ENCODE data around the gene SETBP1.
"Not testable (repeated sequence)": the region's sequence is repeated elsewhere in the genome, so short reads cannot be mapped to it uniquely, and the experiment has no call there.

Gene SETBP1

GRCh38 chr18:44799382-44799906, 118.8 kb downstream of the SETBP1 start:
- Histone ChIP-seq H3K9ac (no peak overlapping the region), H3K36me3 (peaks cover 0 to 3% (median 0%) of the 10 kb centered on the region in 11 experiments; a peak in 1 of 22 replicates), H3K4me2 (peak overlapping the region; percentile 47 to 79 (median 69)), H3K4me1 (peaks cover 27 to 39% (median 32%) of the 10 kb centered on the region in 10 experiments), H3K27me3 (peaks cover 0 to 8% (median 0%) of the 10 kb centered on the region in 11 experiments; a peak in 2 of 22 replicates), H3K9me3 (replicated peaks in 1 of 11) (peaks cover 0 to 7% (median 0%) of the 10 kb centered on the region in 11 experiments; a peak in 4 of 22 replicates), H4K20me1 (no peaks in the 10 kb centered on the region; a peak in 1 of 22 replicates), H3K27ac (peak overlapping the region in 3 of 11 experiments; percentile 1 to 38 (median 11); a peak in 2 of 22 replicates), H3K4me3 (no peak overlapping the region)
- TF ChIP-seq Cebpa-rat (IDR thresholded peaks at IDR 0.05) = no peak

- Histone ChIP-seq H3K27me3 (peaks cover 0 to 8% (median 0%) of the 10 kb centered on the region in 11 experiments; a peak in 2 of 22 replicates), H4K20me1 (no peaks in the 10 kb centered on the region; a peak in 1 of 22 replicates), H3K36me3 (peaks cover 0 to 3% (median 0%) of the 10 kb centered on the region in 11 experiments; a peak in 1 of 22 replicates), H3K4me2 (peak overlapping the region; percentile 47 to 79 (median 69)), H3K9ac (no peak overlapping the region), H3K9me3 (replicated peaks in 1 of 11) (peaks cover 0 to 7% (median 0%) of the 10 kb centered on the region in 11 experiments; a peak in 4 of 22 replicates), H3K4me3 (no peak overlapping the region), H3K27ac (peak overlapping the region in 3 of 11 experiments; percentile 1 to 38 (median 11); a peak in 2 of 22 replicates), H3K4me1 (peaks cover 27 to 39% (median 32%) of the 10 kb centered on the region in 10 experiments)
- no peak for TF ChIP-seq Cebpa-rat (IDR thresholded peaks at IDR 0.05)
Measured at GRCh38 chr18:44799907-44800421, 119.3 kb downstream of the SETBP1 start.

DNA sequence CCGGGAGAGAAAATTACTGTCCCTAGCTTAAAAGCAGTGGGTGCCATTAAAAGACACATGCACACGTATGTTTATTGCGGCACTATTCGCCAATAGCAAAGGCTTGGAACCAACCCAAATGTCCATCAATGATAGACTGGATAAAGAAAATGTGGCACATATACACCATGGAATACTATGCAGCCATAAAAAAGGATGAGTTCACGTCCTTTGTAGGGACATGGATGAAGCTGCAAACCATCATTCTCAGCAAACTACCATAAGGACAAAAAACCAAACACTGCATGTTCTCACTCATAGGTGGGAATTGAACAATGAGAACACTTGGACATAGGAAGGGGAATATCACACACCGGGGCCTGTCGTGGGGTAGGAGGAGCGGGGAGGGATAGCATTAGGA, 120.1 kb downstream of the SETBP1 start:
- H4K20me1 ChIP-seq; H3K27ac ChIP-seq; H3K27me3 ChIP-seq; H3K9ac ChIP-seq; H3K9me3 ChIP-seq (replicated peaks in 1 of 11); H3K36me3 ChIP-seq; H3K4me3 ChIP-seq: not testable (repeated sequence)
- peak overlapping the region in 6 of 11 experiments; percentile 47 to 79 (median 69); a peak in 9 of 22 replicates for H3K4me2 ChIP-seq
- H3K4me1 ChIP-seq = peaks cover 27 to 39% (median 32%) of the 10 kb centered on the region in 10 experiments

DNA sequence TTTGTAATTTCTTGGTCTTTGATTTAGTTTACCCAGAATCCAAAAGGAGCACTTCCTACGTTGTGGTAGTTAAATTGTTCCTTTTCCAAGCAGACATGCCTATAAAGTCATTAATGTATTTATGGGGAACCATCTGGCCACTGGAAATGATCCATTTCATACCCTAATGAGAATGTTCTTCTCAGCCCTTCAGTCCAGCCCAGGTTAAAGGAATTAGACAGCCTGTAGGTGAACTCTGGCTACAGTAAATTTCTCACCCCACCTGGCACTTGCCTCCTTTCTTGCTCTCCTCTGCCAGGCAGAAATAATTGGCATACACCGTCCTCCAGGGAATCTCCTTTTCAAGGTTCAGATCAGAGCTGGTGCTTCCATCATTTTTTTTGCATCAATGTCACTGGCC, 121.1 kb downstream of the SETBP1 start:
- H3K36me3 ChIP-seq = 0 out of 22 replicates have a peak, but pooled peaks cover 0 to 3% (median 0%) of the 10 kb centered on the region in 11 experiments
- no peak overlapping the region for H3K4me3 ChIP-seq
- TF ChIP-seq Cebpa-rat (IDR thresholded peaks at IDR 0.05) = no peak
- no peak overlapping the region for H3K4me2 ChIP-seq
- peaks cover 27 to 39% (median 32%) of the 10 kb centered on the region in 10 experiments for H3K4me1 ChIP-seq
- H3K27me3 ChIP-seq = peaks cover 0 to 3% (median 0%) of the 10 kb centered on the region in 11 experiments; a peak in 2 of 22 replicates
- H3K27ac ChIP-seq = no peak overlapping the region
- H3K9ac ChIP-seq = no peak overlapping the region
- H3K9me3 ChIP-seq (replicated peaks in 1 of 11) = peaks cover 0 to 7% (median 0%) of the 10 kb centered on the region in 11 experiments; a peak in 4 of 22 replicates
- no peaks in the 10 kb centered on the region; a peak in 1 of 22 replicates for H4K20me1 ChIP-seq

DNA sequence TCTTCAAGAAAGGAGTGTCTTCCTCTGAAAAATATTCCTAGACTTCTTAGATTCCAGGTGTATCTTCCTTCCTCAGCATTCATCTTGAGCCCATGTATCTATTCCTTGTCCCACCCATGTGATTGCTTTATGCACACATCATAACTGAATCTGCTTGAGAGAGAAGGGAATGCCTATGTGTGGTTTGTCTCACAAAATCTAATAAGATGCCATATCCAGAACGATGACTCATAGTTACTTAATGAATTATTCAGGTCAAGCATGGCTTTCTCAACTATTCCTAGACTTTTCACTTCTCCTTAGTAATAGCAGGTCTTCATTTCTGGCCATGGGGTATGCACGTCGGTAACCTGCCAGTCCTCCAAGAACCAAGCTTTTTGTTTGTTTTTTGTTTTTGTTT, 121.8 kb downstream of the SETBP1 start:
- Histone ChIP-seq H3K27me3 (peaks cover 0 to under 1% (median 0%) of the 10 kb centered on the region in 11 experiments; a peak in 2 of 22 replicates), H4K20me1 (no peaks in the 10 kb centered on the region; a peak in 1 of 22 replicates), H3K4me1 (peaks cover 27 to 37% (median 30%) of the 10 kb centered on the region in 10 experiments), H3K9me3 (replicated peaks in 1 of 11) (peaks cover 0 to 7% (median 0%) of the 10 kb centered on the region in 11 experiments; a peak in 4 of 22 replicates), H3K4me2 (peak overlapping the region in 1 of 11 experiments; percentile 1; a peak in 1 of 22 replicates), H3K27ac (no peak overlapping the region), H3K36me3 (0 out of 22 replicates have a peak, but pooled peaks cover 0 to 3% (median 0%) of the 10 kb centered on the region in 11 experiments), H3K4me3 (no peak overlapping the region), H3K9ac (no peak overlapping the region)
- no peak for TF ChIP-seq Cebpa-rat (IDR thresholded peaks at IDR 0.05)

- peaks cover 0 to 3% (median 0%) of the 10 kb centered on the region in 11 experiments; a peak in 1 of 22 replicates for H3K27me3 ChIP-seq
- peak overlapping the region in 1 of 11 experiments; percentile 1; a peak in 1 of 22 replicates for H3K4me2 ChIP-seq
- H3K27ac ChIP-seq = no peak overlapping the region
- H3K4me3 ChIP-seq = no peak overlapping the region
- 0 out of 22 replicates have a peak, but pooled peaks cover 0 to 3% (median 0%) of the 10 kb centered on the region in 11 experiments for H3K36me3 ChIP-seq
- no peak for TF ChIP-seq Cebpa-rat (IDR thresholded peaks at IDR 0.05)
- peaks cover 0 to 7% (median 0%) of the 10 kb centered on the region in 11 experiments; a peak in 4 of 22 replicates for H3K9me3 ChIP-seq (replicated peaks in 1 of 11)
- H3K4me1 ChIP-seq = peaks cover 24 to 33% (median 29%) of the 10 kb centered on the region in 10 experiments
- no peak overlapping the region for H3K9ac ChIP-seq
- no peaks in the 10 kb centered on the region; a peak in 1 of 22 replicates for H4K20me1 ChIP-seq
Measured at GRCh38 chr18:44803019-44803650, 122.4 kb downstream of the SETBP1 start.

- Histone ChIP-seq H3K4me2 (no peak overlapping the region), H3K27ac (no peak overlapping the region)
Measured at GRCh38 chr18:44804033-44804432, 123.3 kb downstream of the SETBP1 start.

GRCh38 chr18:44805176-44805575, 124.5 kb downstream of the SETBP1 start:
- H3K27ac ChIP-seq = no peak overlapping the region
- H3K9ac ChIP-seq = no peak overlapping the region
- H3K36me3 ChIP-seq = 0 out of 22 replicates have a peak, but pooled peaks cover 0 to 3% (median 0%) of the 10 kb centered on the region in 11 experiments
- no peak for TF ChIP-seq Cebpa-rat (IDR thresholded peaks at IDR 0.05)
- H3K4me2 ChIP-seq = no peak overlapping the region
- no peak overlapping the region for H3K4me3 ChIP-seq
- peaks cover 0 to 7% (median 0%) of the 10 kb centered on the region in 11 experiments; a peak in 1 of 22 replicates for H3K27me3 ChIP-seq
- peaks cover 0 to 7% (median 0%) of the 10 kb centered on the region in 11 experiments; a peak in 4 of 22 replicates for H3K9me3 ChIP-seq (replicated peaks in 1 of 11)
- H4K20me1 ChIP-seq = no peaks in the 10 kb centered on the region
- H3K4me1 ChIP-seq = peaks cover 3 to 17% (median 9%) of the 10 kb centered on the region in 10 experiments

More at GRCh38 chr18:44804033-44804432, 123.3 kb downstream of the SETBP1 start:
- Histone ChIP-seq H3K9ac (no peak overlapping the region), H3K4me1 (peaks cover 15 to 29% (median 20%) of the 10 kb centered on the region in 10 experiments), H3K36me3 (0 out of 22 replicates have a peak, but pooled peaks cover 0 to 3% (median 0%) of the 10 kb centered on the region in 11 experiments), H3K9me3 (replicated peaks in 1 of 11) (peaks cover 0 to 7% (median 0%) of the 10 kb centered on the region in 11 experiments; a peak in 4 of 22 replicates), H3K4me3 (no peak overlapping the region), H3K27me3 (peaks cover 0 to 3% (median 0%) of the 10 kb centered on the region in 11 experiments; a peak in 1 of 22 replicates), H4K20me1 (no peaks in the 10 kb centered on the region)
- no peak for TF ChIP-seq Cebpa-rat (IDR thresholded peaks at IDR 0.05)
